IMR-90 (cell line): ENCODE measurements around the gene PLTP. TPM values are rescaled to one million over a fixed set of nuclear protein-coding genes. Genes with fewer than 3 reads are reported as not detected.

ENCODE experiments used
- ATAC-seq: fragments of 200-7000 bp; cut with Tn5 transposase; 2 replicates; pipeline ENCODE4 v1.9.1; 2020; ENCODE audit warnings: low read depth, mild to moderate bottlenecking, moderate library complexity
- BruUV-seq: library from RNA; stranded (reverse); fragments of 400-500 nt; replicated peaks from 2 replicates; lab custom pipeline; 2021; lab: Mats Ljungman, UMichigan
- CTCF ChIA-PET: fragments of 300-600 bp; formaldehyde crosslinking; extraction: SDS; loops from one replicate; lab custom pipeline; 2021; ENCODE audit warnings: antibody characterized with exemption; lab: Yijun Ruan, JAX
- POLR2A ChIA-PET: fragments of 300-600 bp; sonication (Branson Sonifier 250); formaldehyde crosslinking; loops from one replicate; lab custom pipeline; 2022; ENCODE audit warnings: antibody characterized with exemption; ENCODE audit not compliant: unreplicated experiment; lab: Charles Lee
- DNase-seq: peaks from one replicate; pipeline ENCODE4 v3.0.0; 2013
- H2AFZ ChIP-seq: replicated peaks from 2 replicates; pipeline ENCODE3; 2013; ENCODE audit warnings: low read length, mild to moderate bottlenecking; ENCODE audit not compliant: poor library complexity
- H2AK5ac ChIP-seq: 2 replicates; pipeline ENCODE4 v1.6.1; 2013; ENCODE audit warnings: low read depth, low read length, inconsistent platforms
- H2AK9ac ChIP-seq: replicated peaks from 2 replicates; pipeline ENCODE3; 2013; ENCODE audit warnings: mild to moderate bottlenecking, low read depth, low read length, moderate library complexity; ENCODE audit not compliant: poor library complexity
- H2BK120ac ChIP-seq: 2 replicates; pipeline ENCODE4 v1.6.1; 2013; ENCODE audit warnings: low read depth, low read length, inconsistent platforms
- H2BK15ac ChIP-seq: 3 replicates; pipeline ENCODE4 v1.6.1; 2013; ENCODE audit warnings: low read depth, low read length, inconsistent platforms
- H2BK20ac ChIP-seq: 2 replicates; pipeline ENCODE4 v1.6.1; 2013; ENCODE audit warnings: low read depth, mild to moderate bottlenecking, inconsistent platforms, low read length, moderate library complexity
- H2BK5ac ChIP-seq: 2 replicates; pipeline ENCODE4 v1.6.1; 2013; ENCODE audit warnings: mild to moderate bottlenecking, low read depth, low read length, inconsistent platforms; ENCODE audit not compliant: poor library complexity, severe bottlenecking
- H3K14ac ChIP-seq: replicated peaks from 2 replicates; pipeline ENCODE4 v1.6.1; 2013; ENCODE audit warnings: low read depth, low read length, inconsistent platforms
- H3K18ac ChIP-seq: 2 replicates; pipeline ENCODE4 v1.6.1; 2013; ENCODE audit warnings: low read depth, low read length, control low read depth
- H3K23ac ChIP-seq: 2 replicates; pipeline ENCODE4 v1.6.1; 2013; ENCODE audit warnings: low read depth, low read length, inconsistent platforms
- H3K27ac ChIP-seq: 2 replicates; pipeline ENCODE4 v1.5.1; 2013; ENCODE audit warnings: mild to moderate bottlenecking, control low read depth, low read length; ENCODE audit not compliant: insufficient read depth
- H3K27me3 ChIP-seq: 2 replicates; pipeline ENCODE4 v1.6.1; 2013; ENCODE audit warnings: low read length; ENCODE audit not compliant: control insufficient read depth, insufficient read depth
- H3K36me3 ChIP-seq: 2 replicates; pipeline ENCODE4 v1.6.1; 2013; ENCODE audit warnings: low read length, mixed read lengths; ENCODE audit not compliant: control insufficient read depth, insufficient read depth
- H3K4ac ChIP-seq: 2 replicates; pipeline ENCODE4 v1.6.1; 2013; ENCODE audit warnings: low read depth, low read length, inconsistent platforms
- H3K4me1 ChIP-seq: 2 replicates; pipeline ENCODE4 v1.6.1; 2013; ENCODE audit warnings: low read length, mixed read lengths; ENCODE audit not compliant: control insufficient read depth, insufficient read depth
- H3K4me2 ChIP-seq: 2 replicates; pipeline ENCODE4 v1.6.1; 2013; ENCODE audit warnings: low read depth, mild to moderate bottlenecking, control low read depth, low read length, moderate library complexity
- H3K4me3 ChIP-seq: 2 replicates; pipeline ENCODE4 v1.5.1; 2013; ENCODE audit warnings: low read depth, mild to moderate bottlenecking, control low read depth, low read length, moderate library complexity; ENCODE audit not compliant: insufficient read depth
- H3K56ac ChIP-seq: 2 replicates; pipeline ENCODE4 v1.6.1; 2013; ENCODE audit warnings: low read length, inconsistent platforms; ENCODE audit not compliant: insufficient read depth; ENCODE audit errors: extremely low read depth
- H3K79me1 ChIP-seq, 2 experiments: 2 replicates each; pipeline ENCODE4 v1.6.1; 2013; ENCODE audit warnings: low read length in 2 of 2, inconsistent platforms in 1 of 2, low read depth in 1 of 2
- H3K9ac ChIP-seq: 2 replicates; pipeline ENCODE4 v1.6.1; 2013; ENCODE audit warnings: low read depth, low read length, control low read depth
- H3K9me1 ChIP-seq: 2 replicates; pipeline ENCODE4 v1.6.1; 2013; ENCODE audit warnings: low read length, inconsistent platforms; ENCODE audit not compliant: insufficient read depth
- H3K9me3 ChIP-seq: 2 replicates; pipeline ENCODE4 v1.6.1; 2013; ENCODE audit warnings: low read length; ENCODE audit not compliant: control insufficient read depth, insufficient read depth
- H4K20me1 ChIP-seq: 2 replicates; pipeline ENCODE4 v1.6.1; 2013; ENCODE audit warnings: low read length, inconsistent platforms; ENCODE audit not compliant: insufficient read depth
- H4K5ac ChIP-seq: 2 replicates; pipeline ENCODE4 v1.6.1; 2013; ENCODE audit warnings: mild to moderate bottlenecking, low read depth, low read length, control low read depth
- H4K8ac ChIP-seq, 2 experiments: 2 replicates each; pipeline ENCODE4 v1.6.1; 2013; ENCODE audit warnings: low read depth in 2 of 2, low read length in 2 of 2, control low read depth in 1 of 2, inconsistent platforms in 1 of 2
- H4K91ac ChIP-seq: 2 replicates; pipeline ENCODE4 v1.6.1; 2013; ENCODE audit warnings: low read depth, low read length, inconsistent platforms; ENCODE audit not compliant: insufficient read depth
- CEBPB ChIP-seq: IDR thresholded peaks from 2 replicates; pipeline ENCODE4 v1.6.1; 2012; ENCODE audit warnings: low read depth, low read length, improper control_type of control experiment
- RFX5 ChIP-seq: IDR thresholded peaks from 2 replicates; pipeline ENCODE4 v1.8.0; 2012; ENCODE audit warnings: low read depth, mild to moderate bottlenecking, low read length, moderate library complexity
- SMC3 ChIP-seq: fragments of 150-350 bp; IDR thresholded peaks from 2 replicates; pipeline ENCODE4 v1.6.1; 2016; ENCODE audit warnings: low read depth, mild to moderate bottlenecking, antibody characterized with exemption, low read length, moderate library complexity
- WGBS, 2 experiments: methylation state at CpG; one replicate each; pipeline versions ENCODE4 v1.1.5 to v1.1.7; 2013; ENCODE audit warnings: missing lambda C conversion rate in 2 of 2; ENCODE audit not compliant: insufficient read length in 1 of 2; ENCODE audit errors: extremely low coverage in 2 of 2; 5-methylcytosine and 5-hydroxymethylcytosine counted together
- dilution Hi-C: fragments of 300-500 bp; cut with HindIII; formaldehyde crosslinking; loops from one replicate; pipeline ENCODE4 v1.14.3; 2018; ENCODE audit warnings: low sequenced_read_pairs; ENCODE audit not compliant: unreplicated experiment
- in situ Hi-C: fragments of 300-500 bp; cut with MboI; formaldehyde crosslinking; loops from 3 replicates; pipeline ENCODE4 v1.14.3; 2019; ENCODE audit warnings: low sequenced_read_pairs, inconsistent platforms, mixed read lengths
- intact Hi-C: fragments of 100-400 bp; cut with micrococcal nuclease; formaldehyde crosslinking; loops from 2 replicates; pipeline ENCODE4 v1.10.0; 2022
- polyA plus RNA-seq, 3 experiments: library from polyadenylated mRNA; depleted of rRNA; stranded (reverse); fragments of >200 nt; gene quantifications; 2 replicates each; pipeline ENCODE4 v1.2.3, GENCODE V29; 2012; ENCODE audit warnings: low replicate concordance in 1 of 3
- total RNA-seq: library from RNA; depleted of rRNA; stranded (reverse); fragments of >200 nt; gene quantifications from 2 replicates; pipeline ENCODE4 v1.2.3, GENCODE V29; 2012
- TF ChIP-seq, protein P1 (sequence below): fragments of 150-350 bp; IDR thresholded peaks from 2 replicates; pipeline ENCODE4 v1.6.1; 2017; ENCODE audit warnings: mild to moderate bottlenecking, antibody characterized with exemption, low read length, low read depth
- TF ChIP-seq, protein P2 (sequence below): conservative IDR thresholded peaks from 2 replicates; pipeline ENCODE4 v1.5.1; 2012; ENCODE audit warnings: mild to moderate bottlenecking, low read depth, low read length, improper control_type of control experiment

PLTP gene
- total and polyA plus RNA-seq, 2 of the 4 experiments (the other 2 are of a cell fraction): 5.4 to 55.8 TPM

GRCh38 chr20:45892049-45892825, 19.7 kb downstream of the PLTP start:
- Histone ChIP-seq H3K4me2 (peak overlapping the region; percentile 83), H3K4ac (peak overlapping the region; percentile 65; the same call in 1 of the 2 replicates), H2AK5ac (no peak overlapping the region; the same call in 1 of the 2 replicates), H3K9ac (peak overlapping the region; percentile 62), H2AK9ac (peak overlapping the region; percentile 88), H2BK120ac (no peak overlapping the region), H4K5ac (no peak overlapping the region), H3K36me3 (peaks cover 36% of the 10 kb centered on the region), H4K8ac (peak overlapping the region in 1 of 2 experiments; percentile 38; a peak in 2 of 4 replicates), H2AFZ (peak overlapping the region; percentile 99), H3K79me1 (peaks cover 14 to 60% of the 10 kb centered on the region in 2 experiments), H3K14ac (peak overlapping the region; percentile 58; the same call in 1 of the 2 replicates), H3K56ac (no peak overlapping the region), H3K27ac (peak overlapping the region; percentile 63), H3K18ac (no peak overlapping the region), H2BK15ac (no peak overlapping the region), H4K91ac (0 out of 2 replicates have a peak overlapping the region, but pooled peaks have one; percentile 1), H4K20me1 (0 out of 2 replicates have a peak, but pooled peaks cover 8% of the 10 kb centered on the region), H3K27me3 (no peaks in the 10 kb centered on the region), H3K9me3 (no peaks in the 10 kb centered on the region), H3K4me1 (peaks cover 3% of the 10 kb centered on the region; the same call in 1 of the 2 replicates), H3K4me3 (peak overlapping the region; percentile 74), H3K9me1 (0 out of 2 replicates have a peak, but pooled peaks cover 2% of the 10 kb centered on the region), H2BK5ac (no peak overlapping the region), H2BK20ac (no peak overlapping the region), H3K23ac (no peak overlapping the region)
- in situ Hi-C loops: no loop called here
- intact Hi-C loops: loop anchor here (5.0 kb wide), 1 partner anchor 80 kb away; the partner anchor contains the start of gene ZNF335
- POLR2A ChIA-PET: interaction anchor here (0.9 kb wide), 1 partner anchor 11 kb away, joined by 3 read pairs; the partner anchor contains the start of gene ZSWIM1
- TF ChIP-seq CEBPB: no peak
- TF ChIP-seq RFX5: no peak
- TF ChIP-seq, protein P1, sequence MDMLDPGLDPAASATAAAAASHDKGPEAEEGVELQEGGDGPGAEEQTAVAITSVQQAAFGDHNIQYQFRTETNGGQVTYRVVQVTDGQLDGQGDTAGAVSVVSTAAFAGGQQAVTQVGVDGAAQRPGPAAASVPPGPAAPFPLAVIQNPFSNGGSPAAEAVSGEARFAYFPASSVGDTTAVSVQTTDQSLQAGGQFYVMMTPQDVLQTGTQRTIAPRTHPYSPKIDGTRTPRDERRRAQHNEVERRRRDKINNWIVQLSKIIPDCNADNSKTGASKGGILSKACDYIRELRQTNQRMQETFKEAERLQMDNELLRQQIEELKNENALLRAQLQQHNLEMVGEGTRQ: 0 out of 2 replicates have a peak, but pooled peaks have one; percentile 1
- TF ChIP-seq SMC3: peak; percentile 41
- TF ChIP-seq, protein P2, sequence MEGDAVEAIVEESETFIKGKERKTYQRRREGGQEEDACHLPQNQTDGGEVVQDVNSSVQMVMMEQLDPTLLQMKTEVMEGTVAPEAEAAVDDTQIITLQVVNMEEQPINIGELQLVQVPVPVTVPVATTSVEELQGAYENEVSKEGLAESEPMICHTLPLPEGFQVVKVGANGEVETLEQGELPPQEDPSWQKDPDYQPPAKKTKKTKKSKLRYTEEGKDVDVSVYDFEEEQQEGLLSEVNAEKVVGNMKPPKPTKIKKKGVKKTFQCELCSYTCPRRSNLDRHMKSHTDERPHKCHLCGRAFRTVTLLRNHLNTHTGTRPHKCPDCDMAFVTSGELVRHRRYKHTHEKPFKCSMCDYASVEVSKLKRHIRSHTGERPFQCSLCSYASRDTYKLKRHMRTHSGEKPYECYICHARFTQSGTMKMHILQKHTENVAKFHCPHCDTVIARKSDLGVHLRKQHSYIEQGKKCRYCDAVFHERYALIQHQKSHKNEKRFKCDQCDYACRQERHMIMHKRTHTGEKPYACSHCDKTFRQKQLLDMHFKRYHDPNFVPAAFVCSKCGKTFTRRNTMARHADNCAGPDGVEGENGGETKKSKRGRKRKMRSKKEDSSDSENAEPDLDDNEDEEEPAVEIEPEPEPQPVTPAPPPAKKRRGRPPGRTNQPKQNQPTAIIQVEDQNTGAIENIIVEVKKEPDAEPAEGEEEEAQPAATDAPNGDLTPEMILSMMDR: peak; percentile 29; the same call in 1 of the 2 replicates
- ATAC-seq: peak; percentile 24; the same call in 1 of the 2 replicates
- CTCF ChIA-PET: interaction anchor here (0.7 to 1.6 kb wide), 4 partner anchors 13 to 121 kb away, joined by 3 to 6 read pairs (median 4); no protein-coding TSS in a partner anchor
- 80% methylated on average over 2 of the region's 9 CpGs; no CpG with 5 or more reads in 1 of the 2 experiments for WGBS, 2 experiments
- no TSS peak for BruUV-seq
- dilution Hi-C loops: no loop called here
- DNase-seq: peak; percentile 41
